GM12874 (cell line): ENCODE measurements around the gene HPGD.

ENCODE experiments used
- TF ChIP-seq, protein P1 (sequence below): IDR thresholded peaks from 2 replicates; pipeline ENCODE4 v1.5.1; 2011; ENCODE audit warnings: low read depth, mild to moderate bottlenecking, control low read depth, low read length, moderate library complexity; ENCODE audit not compliant: insufficient read depth

Gene HPGD

DNA sequence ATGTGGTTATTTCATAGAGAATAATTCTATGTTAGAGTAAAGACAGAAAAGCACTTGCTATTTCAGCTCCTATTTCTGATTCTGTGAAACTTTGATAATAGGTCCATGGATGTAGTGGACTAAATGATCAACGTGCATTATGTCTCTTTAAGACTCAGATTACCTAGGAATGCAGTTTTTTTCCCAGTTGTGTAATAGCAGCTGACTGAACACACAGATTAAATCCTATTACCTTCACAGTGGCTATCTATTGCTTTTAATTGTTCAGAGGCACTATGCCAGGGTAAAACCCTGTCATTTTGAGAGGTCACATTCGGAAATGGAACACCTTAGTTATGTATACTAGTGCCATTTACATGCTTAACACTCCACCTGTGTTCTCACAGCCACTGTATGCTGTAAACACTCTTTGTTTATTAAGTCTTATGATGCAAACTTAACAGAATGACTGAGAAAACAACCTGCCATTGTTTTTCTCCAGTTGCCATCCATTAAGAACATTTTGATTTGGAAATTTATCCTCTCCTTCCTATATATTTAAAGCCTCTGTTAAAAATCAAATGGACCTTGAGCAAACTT lies 70.5 kb downstream of the HPGD start:
- TF ChIP-seq, protein P1, sequence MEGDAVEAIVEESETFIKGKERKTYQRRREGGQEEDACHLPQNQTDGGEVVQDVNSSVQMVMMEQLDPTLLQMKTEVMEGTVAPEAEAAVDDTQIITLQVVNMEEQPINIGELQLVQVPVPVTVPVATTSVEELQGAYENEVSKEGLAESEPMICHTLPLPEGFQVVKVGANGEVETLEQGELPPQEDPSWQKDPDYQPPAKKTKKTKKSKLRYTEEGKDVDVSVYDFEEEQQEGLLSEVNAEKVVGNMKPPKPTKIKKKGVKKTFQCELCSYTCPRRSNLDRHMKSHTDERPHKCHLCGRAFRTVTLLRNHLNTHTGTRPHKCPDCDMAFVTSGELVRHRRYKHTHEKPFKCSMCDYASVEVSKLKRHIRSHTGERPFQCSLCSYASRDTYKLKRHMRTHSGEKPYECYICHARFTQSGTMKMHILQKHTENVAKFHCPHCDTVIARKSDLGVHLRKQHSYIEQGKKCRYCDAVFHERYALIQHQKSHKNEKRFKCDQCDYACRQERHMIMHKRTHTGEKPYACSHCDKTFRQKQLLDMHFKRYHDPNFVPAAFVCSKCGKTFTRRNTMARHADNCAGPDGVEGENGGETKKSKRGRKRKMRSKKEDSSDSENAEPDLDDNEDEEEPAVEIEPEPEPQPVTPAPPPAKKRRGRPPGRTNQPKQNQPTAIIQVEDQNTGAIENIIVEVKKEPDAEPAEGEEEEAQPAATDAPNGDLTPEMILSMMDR, result no peak

DNA sequence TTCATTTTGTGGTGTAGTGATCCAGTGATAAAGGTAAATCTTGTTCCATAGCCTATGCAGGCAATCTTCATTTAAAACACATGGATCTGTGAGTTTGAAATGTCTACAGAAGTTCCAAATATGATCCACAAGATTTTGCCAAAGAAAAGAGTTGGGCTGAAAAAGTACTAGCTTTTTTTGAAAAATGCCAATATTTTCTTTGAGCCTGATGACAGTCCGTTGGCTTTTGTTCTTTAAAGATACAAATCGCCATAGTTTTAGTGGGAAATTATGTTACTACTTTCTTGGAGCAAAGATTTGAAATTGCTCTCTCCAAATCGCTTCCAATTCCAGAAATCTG lies 71.5 kb downstream of the HPGD start:
- TF ChIP-seq, protein P1, result no peak

DNA sequence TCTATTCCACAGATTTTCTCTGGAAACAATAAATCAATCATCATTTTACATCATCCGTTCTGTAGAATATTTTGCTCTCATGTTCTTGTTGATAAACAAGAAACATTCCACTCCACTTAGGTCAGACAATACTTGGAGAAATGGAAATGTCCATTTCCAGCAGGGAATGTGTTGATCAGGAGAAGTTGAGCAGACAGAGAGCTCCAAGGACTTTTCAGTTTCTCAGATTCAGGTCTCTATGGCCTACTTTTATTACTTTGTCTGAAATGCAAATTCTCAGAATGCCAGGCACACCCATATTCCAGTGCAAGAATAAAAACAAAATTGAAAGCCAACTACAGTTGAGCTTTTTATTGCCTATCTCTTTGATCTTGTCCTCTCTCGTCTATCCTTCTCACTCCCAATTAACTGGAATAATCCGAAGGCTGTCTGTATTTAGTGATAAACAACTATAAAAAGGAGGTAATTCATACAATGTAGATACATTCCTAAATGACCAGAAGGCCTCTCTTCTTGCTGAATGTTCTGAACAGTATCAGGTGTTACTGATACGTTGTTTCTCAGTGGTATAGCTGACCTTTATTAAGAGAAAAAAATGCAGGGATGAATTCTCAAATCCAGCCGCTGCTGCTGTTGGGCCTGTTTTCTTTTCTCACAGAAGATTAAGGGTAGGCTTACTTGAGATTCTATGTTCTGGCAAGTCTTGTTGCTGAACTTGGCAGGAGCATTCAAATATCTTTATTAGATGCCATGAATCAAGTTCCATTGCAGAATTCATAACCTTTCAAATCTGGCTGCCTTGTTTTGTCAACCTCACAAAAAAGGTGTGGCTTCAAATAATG lies 72.1 kb downstream of the HPGD start:
- TF ChIP-seq, protein P1, result no peak

DNA sequence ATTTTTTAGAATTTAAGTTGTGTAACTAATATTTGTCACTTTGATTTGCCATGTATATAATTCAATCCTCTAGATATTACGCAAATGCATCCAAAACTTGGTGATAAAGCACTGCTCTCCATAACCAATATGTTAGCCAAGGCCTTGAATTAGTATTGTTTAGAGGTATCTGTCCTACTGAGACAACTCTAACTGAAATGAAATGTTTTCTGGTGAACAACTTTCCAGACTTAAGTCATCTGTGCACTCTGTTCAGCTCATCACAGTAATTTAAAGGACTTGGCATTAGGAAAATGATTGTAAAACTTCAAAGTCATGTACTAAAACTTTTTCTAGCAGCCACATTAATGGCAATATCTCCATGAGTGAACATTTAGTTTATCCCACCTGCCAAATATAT lies 73.1 kb downstream of the HPGD start:
- TF ChIP-seq, protein P1, result no peak

DNA sequence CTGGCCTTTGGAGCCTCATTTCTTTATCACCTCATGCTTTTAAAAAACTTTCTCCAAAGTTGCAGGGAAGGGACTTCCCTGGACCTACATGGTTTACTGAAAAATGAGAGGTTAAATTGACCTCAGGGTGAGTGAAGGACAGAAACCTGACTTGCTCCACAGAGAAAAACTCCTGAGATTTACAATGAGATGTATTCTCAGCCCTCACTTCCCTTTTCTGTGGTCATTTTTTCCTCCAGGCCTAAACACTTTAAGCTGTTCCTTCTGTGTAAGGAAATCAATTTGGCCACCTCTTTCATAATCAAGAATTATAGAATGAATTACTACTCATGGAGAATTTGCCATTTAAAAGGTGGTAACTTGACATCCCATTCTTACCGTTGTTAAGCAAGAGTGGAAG lies 77.9 kb downstream of the HPGD start:
- TF ChIP-seq, protein P1, result no peak
